A673 (cell line): Measurements from ENCODE around the gene KIFC3. TPM values are rescaled to one million over a fixed set of nuclear protein-coding genes. Genes with fewer than 3 reads are reported as not detected.

Experiments used
- BruUV-seq: library from RNA; stranded (reverse); fragments of 400-500 nt; replicated peaks from 2 replicates; lab custom pipeline; 2021; lab: Mats Ljungman, UMichigan
- CTCF ChIA-PET: fragments of 300-600 bp; sonication (Branson Sonifier 250); formaldehyde crosslinking; loops from one replicate; lab custom pipeline; 2022; ENCODE audit warnings: antibody characterized with exemption; lab: Charles Lee
- POLR2A ChIA-PET: fragments of 300-600 bp; sonication (Branson Sonifier 250); formaldehyde crosslinking; loops from one replicate; lab custom pipeline; 2022; ENCODE audit warnings: antibody characterized with exemption; ENCODE audit not compliant: low non-redundant PET; lab: Charles Lee
- DNase-seq: peaks from one replicate; pipeline ENCODE4 v3.0.0-alpha.2; 2015; ENCODE audit warnings: low spot score
- H3K27ac ChIP-seq: fragments of 200-600 bp; sonication (generic); 2 replicates; pipeline ENCODE4 v1.5.1; 2016; ENCODE audit warnings: mixed run types, low read depth, mild to moderate bottlenecking, mixed read lengths, antibody characterized with exemption, low read length; ENCODE audit not compliant: poor library complexity, severe bottlenecking
- H3K27me3 ChIP-seq: fragments of 200-600 bp; sonication (generic); replicated peaks from 2 replicates; pipeline ENCODE4 v1.6.1; 2017; ENCODE audit warnings: mixed run types, low read depth, mild to moderate bottlenecking, mixed read lengths, antibody characterized with exemption, low read length; ENCODE audit not compliant: insufficient read depth, poor library complexity
- H3K36me3 ChIP-seq: fragments of 200-600 bp; sonication (generic); 2 replicates; pipeline ENCODE4 v1.6.1; 2016; ENCODE audit warnings: mixed run types, mild to moderate bottlenecking, mixed read lengths, antibody characterized with exemption, low read length; ENCODE audit not compliant: insufficient read depth, poor library complexity, severe bottlenecking
- H3K4me1 ChIP-seq: fragments of 200-600 bp; sonication (generic); 2 replicates; pipeline ENCODE4 v1.6.1; 2017; ENCODE audit warnings: mixed run types, mild to moderate bottlenecking, mixed read lengths, antibody characterized with exemption, low read length; ENCODE audit not compliant: insufficient read depth, poor library complexity, severe bottlenecking
- H3K4me3 ChIP-seq: fragments of 200-600 bp; sonication (generic); 2 replicates; pipeline ENCODE4 v1.5.1; 2016; ENCODE audit warnings: low read depth, mixed run types, mild to moderate bottlenecking, mixed read lengths, low read length; ENCODE audit not compliant: poor library complexity, severe bottlenecking
- H3K9me3 ChIP-seq: fragments of 200-600 bp; sonication (generic); 2 replicates; pipeline ENCODE4 v1.6.1; 2016; ENCODE audit warnings: mixed run types, low read depth, mild to moderate bottlenecking, mixed read lengths, antibody characterized with exemption, low read length; ENCODE audit not compliant: poor library complexity, severe bottlenecking
- CTCF ChIP-seq: fragments of 300-800, 200-600 bp; sonication (generic); conservative IDR thresholded peaks from 2 replicates; pipeline ENCODE4 v1.5.1; 2017; ENCODE audit warnings: low read depth, mild to moderate bottlenecking, antibody characterized with exemption, low read length, moderate library complexity, mixed read lengths
- EZH2 ChIP-seq: fragments of 200-600 bp; sonication (generic); IDR thresholded peaks from 2 replicates; pipeline ENCODE4 v1.6.1; 2017; ENCODE audit warnings: borderline replicate concordance, low read depth, mild to moderate bottlenecking, mixed read lengths, antibody characterized with exemption, low read length; ENCODE audit not compliant: poor library complexity, severe bottlenecking
- intact Hi-C: fragments of 100-400 bp; cut with micrococcal nuclease; formaldehyde crosslinking; loops from one replicate; pipeline ENCODE4 v1.10.0; 2022; ENCODE audit not compliant: unreplicated experiment
- total RNA-seq: library from RNA; stranded (reverse); gene quantifications from 2 replicates; pipeline ENCODE4 v1.2.3, GENCODE V29; 2021

KIFC3 gene
- total RNA-seq, 1 experiment from 2014 or later, result 198 TPM

- no peak overlapping the region for H3K27ac ChIP-seq
- H3K4me1 ChIP-seq, result no peaks in the 10 kb centered on the region
- CTCF ChIA-PET, result no interaction called here
- no peak overlapping the region for H3K4me3 ChIP-seq
- H3K9me3 ChIP-seq, result no peaks in the 10 kb centered on the region
- DNase-seq, result no peak
- H3K36me3 ChIP-seq, result peaks cover 89% of the 10 kb centered on the region
- POLR2A ChIA-PET, result no interaction called here
- no TSS peak for BruUV-seq
- TF ChIP-seq EZH2 (no peak), CTCF (no peak)
- no peaks in the 10 kb centered on the region for H3K27me3 ChIP-seq
- intact Hi-C loops, result no loop called here
Observed at GRCh38 chr16:57773655-57774295, 28.5 kb downstream of the KIFC3 start.

- Histone ChIP-seq H3K4me3 (no peak overlapping the region), H3K4me1 (no peaks in the 10 kb centered on the region), H3K9me3 (no peaks in the 10 kb centered on the region), H3K27me3 (no peaks in the 10 kb centered on the region), H3K36me3 (peaks cover 89% of the 10 kb centered on the region), H3K27ac (no peak overlapping the region)
- CTCF ChIA-PET, result no interaction called here
- TF ChIP-seq EZH2, result no peak
- no peak for TF ChIP-seq CTCF
- no peak for DNase-seq
- no TSS peak for BruUV-seq
- intact Hi-C loops, result no loop called here
- POLR2A ChIA-PET, result interaction anchor here (0.6 kb wide), 1 partner anchor 784 kb away, joined by 3 read pairs; no protein-coding TSS in a partner anchor
Observed at GRCh38 chr16:57773019-57773418, 29.3 kb downstream of the KIFC3 start.

GRCh38 chr16:57771141-57771785 is 31.0 kb downstream of the KIFC3 start:
- no peaks in the 10 kb centered on the region for H3K27me3 ChIP-seq
- CTCF ChIA-PET, result no interaction called here
- TF ChIP-seq CTCF (no peak), EZH2 (no peak)
- no TSS peak for BruUV-seq
- H3K4me1 ChIP-seq, result no peaks in the 10 kb centered on the region
- H3K4me3 ChIP-seq, result no peak overlapping the region
- no peaks in the 10 kb centered on the region for H3K9me3 ChIP-seq
- peaks cover 90% of the 10 kb centered on the region for H3K36me3 ChIP-seq
- intact Hi-C loops, result no loop called here
- POLR2A ChIA-PET, result interaction anchor here (0.6 kb wide), 1 partner anchor 96 kb away, joined by 5 read pairs; no protein-coding TSS in a partner anchor
- DNase-seq, result no peak
- no peak overlapping the region for H3K27ac ChIP-seq
